ENCODE measurements around the gene TMC7. TPM values are rescaled to one million over a fixed set of nuclear protein-coding genes. Genes with fewer than 3 reads are reported as not detected.

TMC7 gene
- total RNA-seq, 4 donors from 2014 or later = 0.11 to 0.94 (median 0.50) TPM; not detected in 1

DNA sequence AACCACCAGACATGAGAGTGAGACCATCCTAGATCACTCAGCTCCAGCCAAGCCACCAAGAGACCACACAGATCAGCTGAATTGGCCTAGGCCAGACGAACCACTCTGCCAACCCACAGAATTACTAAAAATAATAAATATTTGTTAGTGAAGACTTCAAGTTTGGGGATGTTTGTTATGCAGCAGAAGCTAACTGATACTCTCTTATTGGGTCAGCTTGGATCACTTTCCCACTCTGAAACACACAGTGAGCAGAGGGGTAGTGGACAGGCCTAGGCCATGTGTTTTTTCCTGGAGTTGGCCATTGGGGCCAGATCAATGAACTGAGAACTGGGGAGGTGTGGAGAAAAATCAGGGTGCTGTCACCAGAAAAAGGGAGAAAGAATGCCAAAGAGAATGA is 114.4 kb downstream of the TMC7 start:
- Histone ChIP-seq H3K4me1 (no peaks in the 10 kb centered on the region), H3K27me3 (no peaks in the 10 kb centered on the region), H3K9me3 (no peaks in the 10 kb centered on the region), H3K36me3 (no peaks in the 10 kb centered on the region), H3K4me3 (replicated peaks in 1 of 3) (no peak overlapping the region), H3K27ac (no peak overlapping the region)
- intact Hi-C loops (cut with DNase I) = no loop called here
- TF ChIP-seq POLR2A (IDR thresholded peaks at IDR 0.05) = no peak
- TF ChIP-seq, protein P1, sequence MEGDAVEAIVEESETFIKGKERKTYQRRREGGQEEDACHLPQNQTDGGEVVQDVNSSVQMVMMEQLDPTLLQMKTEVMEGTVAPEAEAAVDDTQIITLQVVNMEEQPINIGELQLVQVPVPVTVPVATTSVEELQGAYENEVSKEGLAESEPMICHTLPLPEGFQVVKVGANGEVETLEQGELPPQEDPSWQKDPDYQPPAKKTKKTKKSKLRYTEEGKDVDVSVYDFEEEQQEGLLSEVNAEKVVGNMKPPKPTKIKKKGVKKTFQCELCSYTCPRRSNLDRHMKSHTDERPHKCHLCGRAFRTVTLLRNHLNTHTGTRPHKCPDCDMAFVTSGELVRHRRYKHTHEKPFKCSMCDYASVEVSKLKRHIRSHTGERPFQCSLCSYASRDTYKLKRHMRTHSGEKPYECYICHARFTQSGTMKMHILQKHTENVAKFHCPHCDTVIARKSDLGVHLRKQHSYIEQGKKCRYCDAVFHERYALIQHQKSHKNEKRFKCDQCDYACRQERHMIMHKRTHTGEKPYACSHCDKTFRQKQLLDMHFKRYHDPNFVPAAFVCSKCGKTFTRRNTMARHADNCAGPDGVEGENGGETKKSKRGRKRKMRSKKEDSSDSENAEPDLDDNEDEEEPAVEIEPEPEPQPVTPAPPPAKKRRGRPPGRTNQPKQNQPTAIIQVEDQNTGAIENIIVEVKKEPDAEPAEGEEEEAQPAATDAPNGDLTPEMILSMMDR (IDR thresholded peaks at IDR 0.05) = no peak
- WGBS, 2 donors = 90 to 100% methylated on average over 1 of the region's 1 CpG
- DNase-seq = no peak

DNA sequence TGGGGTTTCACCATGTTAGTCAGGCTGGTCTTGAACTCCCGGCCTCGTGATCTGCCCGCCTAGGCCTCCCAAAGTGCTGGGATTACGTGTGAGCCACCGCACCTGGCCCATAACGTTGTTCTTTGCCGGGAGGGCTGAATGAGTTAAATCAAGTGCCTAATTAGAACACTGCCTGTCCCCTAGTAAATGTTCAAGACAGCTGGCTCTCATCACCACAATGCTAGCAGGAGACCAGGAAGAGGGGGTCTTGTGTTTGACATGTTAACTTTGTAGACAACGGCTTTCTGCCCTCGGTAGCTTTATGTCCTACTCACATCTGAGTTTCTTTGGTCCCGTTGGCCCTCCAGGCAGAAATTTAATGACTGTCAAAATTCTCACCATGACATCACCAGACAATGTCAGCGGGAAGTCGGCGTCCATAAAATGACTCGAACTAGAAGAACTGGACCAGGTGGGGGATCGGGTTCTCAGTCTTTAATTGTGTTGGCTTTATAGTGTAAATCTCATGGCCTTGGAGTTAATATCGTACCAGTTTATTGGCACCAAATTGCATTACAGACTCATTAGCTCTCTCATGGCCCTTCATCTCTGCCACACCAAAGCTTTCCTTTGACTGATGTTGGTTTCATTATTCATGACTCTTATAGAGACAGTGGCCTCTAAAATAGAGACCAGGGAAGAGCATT is 118.6 kb downstream of the TMC7 start:
- no peak for DNase-seq
- intact Hi-C loops (cut with DNase I) = no loop called here
- 87% methylated on average over 15 to 16 of the region's 16 CpGs for WGBS, 2 donors
- Histone ChIP-seq H3K36me3 (no peaks in the 10 kb centered on the region), H3K4me1 (no peaks in the 10 kb centered on the region), H3K9me3 (no peaks in the 10 kb centered on the region), H3K27ac (no peak overlapping the region), H3K4me3 (replicated peaks in 1 of 3) (no peak overlapping the region), H3K27me3 (no peaks in the 10 kb centered on the region)
- TF ChIP-seq POLR2A (IDR thresholded peaks at IDR 0.05) = no peak
- TF ChIP-seq, protein P1 (IDR thresholded peaks at IDR 0.05) = no peak

DNA sequence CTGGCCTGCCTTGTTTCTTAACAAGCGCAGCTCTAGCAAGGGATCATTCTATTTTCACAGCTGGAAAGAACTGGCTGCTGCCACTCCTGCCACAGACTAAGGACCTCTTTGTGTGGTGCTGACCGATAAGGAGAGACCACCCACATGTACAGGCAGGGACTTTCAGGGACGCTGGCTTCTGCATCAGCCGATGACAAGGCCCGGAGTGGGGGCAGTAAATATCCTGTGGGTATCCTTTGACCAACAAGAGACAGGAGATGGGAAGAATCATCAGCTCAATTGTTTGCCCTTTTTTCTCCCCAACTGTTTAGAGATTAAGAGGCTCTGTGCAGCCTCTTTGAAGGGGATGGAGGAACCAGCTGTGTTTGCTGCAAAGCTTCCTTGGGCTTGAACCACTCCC is 120.9 kb downstream of the TMC7 start:
- no peaks in the 10 kb centered on the region for H3K4me1 ChIP-seq
- WGBS, 2 donors = 60 to 68% methylated on average over 4 to 5 of the region's 5 CpGs
- H3K36me3 ChIP-seq = no peaks in the 10 kb centered on the region
- no peak for TF ChIP-seq POLR2A (IDR thresholded peaks at IDR 0.05)
- TF ChIP-seq, protein P1 (IDR thresholded peaks at IDR 0.05) = no peak
- intact Hi-C loops (cut with DNase I) = no loop called here
- H3K4me3 ChIP-seq (replicated peaks in 1 of 3) = no peak overlapping the region
- H3K27ac ChIP-seq = no peak overlapping the region
- no peaks in the 10 kb centered on the region for H3K27me3 ChIP-seq
- no peaks in the 10 kb centered on the region for H3K9me3 ChIP-seq
- DNase-seq = no peak

DNA sequence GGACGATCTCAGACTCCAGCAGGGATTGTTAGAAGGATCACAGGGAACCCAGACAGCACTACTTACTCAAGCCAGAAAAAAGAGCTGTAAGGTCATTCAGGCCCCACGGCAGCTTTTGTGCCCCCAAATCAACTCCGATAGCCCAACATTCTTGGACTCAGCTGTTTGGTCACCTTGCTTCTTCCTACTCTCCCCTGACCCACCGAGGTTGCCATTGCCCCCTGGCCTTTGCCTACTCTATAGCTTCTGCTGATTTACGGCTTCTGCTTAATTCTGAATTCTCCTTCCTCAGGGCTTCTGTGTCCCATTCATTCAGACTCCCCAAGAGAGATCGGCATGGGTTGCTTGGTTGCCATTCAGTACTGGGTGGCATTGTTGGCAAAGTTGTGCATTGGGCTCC is 121.4 kb downstream of the TMC7 start:
- WGBS, 2 donors = 88% methylated on average over 6 of the region's 6 CpGs
- H3K27me3 ChIP-seq = no peaks in the 10 kb centered on the region
- intact Hi-C loops (cut with DNase I) = no loop called here
- H3K4me1 ChIP-seq = no peaks in the 10 kb centered on the region
- H3K9me3 ChIP-seq = no peaks in the 10 kb centered on the region
- H3K36me3 ChIP-seq = no peaks in the 10 kb centered on the region
- TF ChIP-seq POLR2A (IDR thresholded peaks at IDR 0.05) = no peak
- TF ChIP-seq, protein P1 (IDR thresholded peaks at IDR 0.05) = no peak
- DNase-seq = no peak
- H3K27ac ChIP-seq = no peak overlapping the region
- H3K4me3 ChIP-seq (replicated peaks in 1 of 3) = no peak overlapping the region

DNA sequence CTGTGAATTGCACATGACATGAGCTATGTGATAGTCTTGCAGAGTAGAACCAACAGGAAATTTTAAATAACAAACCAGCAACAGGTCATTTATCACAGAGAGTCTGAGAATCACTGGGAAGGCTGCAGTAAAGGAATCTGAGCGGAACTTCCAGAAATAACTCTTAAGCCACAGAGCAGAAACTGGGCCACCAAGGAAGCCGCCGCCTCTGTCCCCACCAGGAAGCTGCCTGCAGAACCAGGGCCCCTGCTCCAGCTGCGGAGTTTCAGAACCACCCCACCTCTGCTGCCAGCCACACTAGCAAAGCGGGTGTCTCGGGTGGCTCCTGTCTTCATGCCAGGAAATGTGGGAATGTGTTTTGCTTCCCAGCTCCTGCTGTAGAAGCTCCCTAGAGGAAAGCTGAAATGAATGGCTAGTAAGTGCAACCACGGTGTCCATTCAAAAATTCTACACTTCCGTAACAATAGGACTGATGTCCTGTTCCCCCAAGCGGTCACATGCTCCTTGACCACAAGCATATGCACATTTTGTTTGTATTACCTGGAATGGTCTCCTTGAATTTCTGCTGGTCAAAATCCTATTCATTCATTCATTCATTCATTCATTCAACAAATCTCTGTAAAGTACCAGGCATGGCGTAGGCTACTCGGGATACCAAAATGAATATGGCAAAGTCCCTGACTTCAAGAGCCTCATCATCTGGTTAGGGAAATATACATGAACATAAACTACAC is 122.3 kb downstream of the TMC7 start:
- 59 to 72% methylated on average over 8 to 11 of the region's 11 CpGs for WGBS, 2 donors
- Histone ChIP-seq H3K4me1 (no peaks in the 10 kb centered on the region), H3K27ac (no peak overlapping the region), H3K27me3 (no peaks in the 10 kb centered on the region), H3K36me3 (no peaks in the 10 kb centered on the region), H3K9me3 (no peaks in the 10 kb centered on the region), H3K4me3 (replicated peaks in 1 of 3) (no peak overlapping the region)
- no peak for DNase-seq
- intact Hi-C loops (cut with DNase I) = no loop called here
- TF ChIP-seq, protein P1 (IDR thresholded peaks at IDR 0.05) = no peak
- TF ChIP-seq POLR2A (IDR thresholded peaks at IDR 0.05) = no peak
